ENCODE data around the gene CFAP107. TPM values are rescaled to one million over a fixed set of nuclear protein-coding genes. Genes with fewer than 3 reads are reported as not detected.

The CFAP107 gene
- total and polyA plus RNA-seq, 2 donors (not counting 1 experiment from before 2014, with no cell fraction given): not detected

GRCh38 chr1:12717301-12717838 is 28.6 kb upstream of the CFAP107 start:
- 100% methylated on average over 1 of the region's 7 CpGs for WGBS (ENCODE audit: insufficient coverage)
- ATAC-seq (ENCODE audit: low read depth): no peak
- H3K4me1 ChIP-seq (ENCODE audit: control insufficient read depth in 2 of 2, insufficient read depth in 2 of 2, low read length in 2 of 2): no peaks in the 10 kb centered on the region
- no peak for DNase-seq
- TF ChIP-seq CTCF (IDR thresholded peaks at IDR 0.05) (no peak), EZH2 (IDR thresholded peaks at IDR 0.05; ENCODE audit: borderline replicate concordance, insufficient read depth, low read depth, low read length, poor library complexity, severe bottlenecking) (no peak)
- H4K20me1 ChIP-seq (ENCODE audit: control insufficient read depth, insufficient read depth, low read length, poor library complexity, severe bottlenecking): no peaks in the 10 kb centered on the region
- Mint-ChIP-seq H3K4me3 (no peak overlapping the region), H3K27me3 (peaks cover 22% of the 10 kb centered on the region), H3K9me3 (ENCODE audit: insufficient read depth) (no peaks in the 10 kb centered on the region), H3K27ac (no peak overlapping the region), H3K4me1 (no peaks in the 10 kb centered on the region)
- no peaks in the 10 kb centered on the region for H3K9me3 ChIP-seq (ENCODE audit: control extremely low read depth in 1 of 3, control insufficient read depth in 2 of 3, insufficient read depth in 1 of 3, low read length in 2 of 3)
- H3K79me2 ChIP-seq (ENCODE audit: control insufficient read depth, insufficient read depth, low read length): no peaks in the 10 kb centered on the region
- H3K36me3 ChIP-seq (replicated peaks in 1 of 2; ENCODE audit: control extremely low read depth in 1 of 2, control insufficient read depth in 1 of 2, extremely low read depth in 1 of 2, insufficient read depth in 2 of 2, low read length in 1 of 2): no peaks in the 10 kb centered on the region
- H2AFZ ChIP-seq (ENCODE audit: insufficient read depth, low read depth, low read length, poor library complexity, severe bottlenecking): no peak overlapping the region
- H3K27ac ChIP-seq (ENCODE audit: low read length in 2 of 2): no peak overlapping the region
- peaks cover 0 to 1% (median 0%) of the 10 kb centered on the region in 4 experiments for H3K27me3 ChIP-seq (replicated peaks in 1 of 4; ENCODE audit: control extremely low read depth in 1 of 4, control insufficient read depth in 3 of 4, insufficient read depth in 4 of 4, low read length in 3 of 4)
- intact Hi-C loops (cut with micrococcal nuclease): no loop called here
- POLR2A ChIA-PET: no interaction called here
- H3K4me3 ChIP-seq (ENCODE audit: control extremely low read depth in 1 of 5, extremely low read depth in 1 of 5, insufficient read depth in 1 of 5, low read depth in 2 of 5, low read length in 4 of 5): no peak overlapping the region
- no peak overlapping the region for H3K4me2 ChIP-seq (replicated peaks; ENCODE audit: low read depth, low read length, poor library complexity, severe bottlenecking)
- H3K9ac ChIP-seq (ENCODE audit: low read length): no peak overlapping the region
- CTCF ChIA-PET: no interaction called here

GRCh38 chr1:12722626-12723025 is 23.4 kb upstream of the CFAP107 start:
- Mint-ChIP-seq H3K4me3 (no peak overlapping the region), H3K9me3 (ENCODE audit: insufficient read depth) (no peaks in the 10 kb centered on the region), H3K4me1 (no peaks in the 10 kb centered on the region), H3K27ac (no peak overlapping the region), H3K27me3 (peaks cover 13% of the 10 kb centered on the region)
- H3K79me2 ChIP-seq (ENCODE audit: control insufficient read depth, insufficient read depth, low read length): no peaks in the 10 kb centered on the region
- no peak overlapping the region for H2AFZ ChIP-seq (ENCODE audit: insufficient read depth, low read depth, low read length, poor library complexity, severe bottlenecking)
- ChIA-PET POLR2A (no interaction called here), CTCF (no interaction called here)
- peaks cover 0 to 2% (median 0%) of the 10 kb centered on the region in 4 experiments for H3K27me3 ChIP-seq (replicated peaks in 1 of 4; ENCODE audit: control extremely low read depth in 1 of 4, control insufficient read depth in 3 of 4, insufficient read depth in 4 of 4, low read length in 3 of 4)
- no peaks in the 10 kb centered on the region for H4K20me1 ChIP-seq (ENCODE audit: control insufficient read depth, insufficient read depth, low read length, poor library complexity, severe bottlenecking)
- no peak overlapping the region for H3K9ac ChIP-seq (ENCODE audit: low read length)
- H3K4me1 ChIP-seq (ENCODE audit: control insufficient read depth in 2 of 2, insufficient read depth in 2 of 2, low read length in 2 of 2): no peaks in the 10 kb centered on the region
- no peak overlapping the region for H3K27ac ChIP-seq (ENCODE audit: low read length in 2 of 2)
- no peak overlapping the region for H3K4me3 ChIP-seq (ENCODE audit: control extremely low read depth in 1 of 5, extremely low read depth in 1 of 5, insufficient read depth in 1 of 5, low read depth in 2 of 5, low read length in 4 of 5)
- no peak for TF ChIP-seq EZH2 (IDR thresholded peaks at IDR 0.05; ENCODE audit: borderline replicate concordance, insufficient read depth, low read depth, low read length, poor library complexity, severe bottlenecking)
- no peak for TF ChIP-seq CTCF (IDR thresholded peaks at IDR 0.05)
- no peak for DNase-seq
- no peaks in the 10 kb centered on the region for H3K9me3 ChIP-seq (ENCODE audit: control extremely low read depth in 1 of 3, control insufficient read depth in 2 of 3, insufficient read depth in 1 of 3, low read length in 2 of 3)
- no CpG with 5 or more reads among the region's 1 CpG for WGBS (ENCODE audit: insufficient coverage)
- H3K4me2 ChIP-seq (replicated peaks; ENCODE audit: low read depth, low read length, poor library complexity, severe bottlenecking): no peak overlapping the region
- ATAC-seq (ENCODE audit: low read depth): no peak
- H3K36me3 ChIP-seq (replicated peaks in 1 of 2; ENCODE audit: control extremely low read depth in 1 of 2, control insufficient read depth in 1 of 2, extremely low read depth in 1 of 2, insufficient read depth in 2 of 2, low read length in 1 of 2): no peaks in the 10 kb centered on the region
- intact Hi-C loops (cut with micrococcal nuclease): no loop called here

Measured in B cell (primary cell).